Smooth muscle cell (in vitro differentiated cells): ENCODE results near the gene BCAS4. TPM values are rescaled to one million over a fixed set of nuclear protein-coding genes. Genes with fewer than 3 reads are reported as not detected.
"Not testable (repeated sequence)": the region's sequence is repeated elsewhere in the genome, so short reads cannot be mapped to it uniquely, and the experiment has no call there.

Experiments
- DNase-seq: peaks from one replicate; lab custom pipeline; 2025; ENCODE audit not compliant: unreplicated experiment; lab: John Stamatoyannopoulos, UW
- H2AFZ ChIP-seq: fragments of 200-600 bp; sonication (generic); 2 replicates; pipeline ENCODE4 v1.6.0; 2016; ENCODE audit warnings: antibody characterized with exemption, low read depth, mild to moderate bottlenecking
- H3F3A ChIP-seq: fragments of 200-600 bp; sonication (generic); 2 replicates; pipeline ENCODE4 v1.6.0; 2017; ENCODE audit warnings: antibody characterized with exemption, low read depth
- H3K27ac ChIP-seq: fragments of 200-600 bp; sonication (generic); 2 replicates; pipeline ENCODE4 v1.5.1; 2016; ENCODE audit warnings: low read depth, mild to moderate bottlenecking
- H3K27me3 ChIP-seq: fragments of 200-600 bp; sonication (generic); 2 replicates; pipeline ENCODE4 v1.6.1; 2016; ENCODE audit warnings: low read depth, mild to moderate bottlenecking
- H3K36me3 ChIP-seq: fragments of 200-600 bp; sonication (generic); 2 replicates; pipeline ENCODE4 v1.5.1; 2016; ENCODE audit warnings: low read depth
- H3K4me1 ChIP-seq: fragments of 200-600 bp; sonication (generic); 2 replicates; pipeline ENCODE4 v1.5.1; 2016; ENCODE audit warnings: low read depth
- H3K4me2 ChIP-seq: fragments of 200-600 bp; sonication (generic); 2 replicates; pipeline ENCODE4 v1.6.0; 2016; ENCODE audit warnings: mild to moderate bottlenecking
- H3K4me3 ChIP-seq: fragments of 200-600 bp; sonication (generic); 2 replicates; pipeline ENCODE4 v1.5.1; 2016; ENCODE audit warnings: mild to moderate bottlenecking
- H3K79me2 ChIP-seq: fragments of 200-600 bp; sonication (generic); 2 replicates; pipeline ENCODE4 v1.6.0; 2016; ENCODE audit warnings: low read depth, mild to moderate bottlenecking
- H3K9ac ChIP-seq: fragments of 200-600 bp; sonication (generic); 2 replicates; pipeline ENCODE4 v1.6.0; 2016; ENCODE audit warnings: low read depth
- H3K9me3 ChIP-seq: fragments of 200-600 bp; sonication (generic); replicated peaks from 2 replicates; pipeline ENCODE4 v1.5.1; 2016; ENCODE audit warnings: low read depth
- H4K20me1 ChIP-seq: fragments of 200-600 bp; sonication (generic); 2 replicates; pipeline ENCODE4 v1.6.0; 2016; ENCODE audit warnings: low read depth
- WGBS: methylation state at CpG from one replicate; pipeline ENCODE4 v1.1.7; 2016; ENCODE audit warnings: low lambda C conversion rate; 5-methylcytosine and 5-hydroxymethylcytosine counted together
- polyA plus RNA-seq: library from polyadenylated mRNA; unstranded; fragments of >200 nt; fragmentation: Nextera tagmentation; extraction: Ambion mirVana; gene quantifications from 2 replicates; pipeline ENCODE4 v1.2.1, GENCODE V29; 2016
- total RNA-seq: library from RNA; depleted of rRNA; stranded (reverse); fragments of >200 nt; gene quantifications from 2 replicates; pipeline ENCODE4 v1.2.3, GENCODE V29; 2014
- TF ChIP-seq, protein P1 (sequence below): fragments of 200-600 bp; sonication (generic); IDR thresholded peaks from 2 replicates; pipeline ENCODE4 v1.5.1; 2017; ENCODE audit warnings: borderline replicate concordance, mild to moderate bottlenecking, antibody characterized with exemption; ENCODE audit not compliant: insufficient read depth, poor library complexity, severe bottlenecking

The BCAS4 gene
- total and polyA plus RNA-seq, 2 experiments from 2014 or later, result 5.3 to 14.1 TPM

- Histone ChIP-seq H3K4me1 (no peaks in the 10 kb centered on the region), H3K4me3 (no peak overlapping the region), H3K9me3 (no peaks in the 10 kb centered on the region), H3K79me2 (no peaks in the 10 kb centered on the region), H3K27ac (no peak overlapping the region), H3K27me3 (no peaks in the 10 kb centered on the region), H2AFZ (no peak overlapping the region), H3F3A (no peaks in the 10 kb centered on the region), H4K20me1 (no peaks in the 10 kb centered on the region), H3K4me2 (no peak overlapping the region), H3K36me3 (no peaks in the 10 kb centered on the region), H3K9ac (no peak overlapping the region)
- WGBS, result 83% methylated on average over 2 of the region's 2 CpGs
- TF ChIP-seq, protein P1, sequence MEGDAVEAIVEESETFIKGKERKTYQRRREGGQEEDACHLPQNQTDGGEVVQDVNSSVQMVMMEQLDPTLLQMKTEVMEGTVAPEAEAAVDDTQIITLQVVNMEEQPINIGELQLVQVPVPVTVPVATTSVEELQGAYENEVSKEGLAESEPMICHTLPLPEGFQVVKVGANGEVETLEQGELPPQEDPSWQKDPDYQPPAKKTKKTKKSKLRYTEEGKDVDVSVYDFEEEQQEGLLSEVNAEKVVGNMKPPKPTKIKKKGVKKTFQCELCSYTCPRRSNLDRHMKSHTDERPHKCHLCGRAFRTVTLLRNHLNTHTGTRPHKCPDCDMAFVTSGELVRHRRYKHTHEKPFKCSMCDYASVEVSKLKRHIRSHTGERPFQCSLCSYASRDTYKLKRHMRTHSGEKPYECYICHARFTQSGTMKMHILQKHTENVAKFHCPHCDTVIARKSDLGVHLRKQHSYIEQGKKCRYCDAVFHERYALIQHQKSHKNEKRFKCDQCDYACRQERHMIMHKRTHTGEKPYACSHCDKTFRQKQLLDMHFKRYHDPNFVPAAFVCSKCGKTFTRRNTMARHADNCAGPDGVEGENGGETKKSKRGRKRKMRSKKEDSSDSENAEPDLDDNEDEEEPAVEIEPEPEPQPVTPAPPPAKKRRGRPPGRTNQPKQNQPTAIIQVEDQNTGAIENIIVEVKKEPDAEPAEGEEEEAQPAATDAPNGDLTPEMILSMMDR, result no peak
- DNase-seq, result no peak
Observed at GRCh38 chr20:50777373-50777772, 17.5 kb upstream of the BCAS4 start.

DNA sequence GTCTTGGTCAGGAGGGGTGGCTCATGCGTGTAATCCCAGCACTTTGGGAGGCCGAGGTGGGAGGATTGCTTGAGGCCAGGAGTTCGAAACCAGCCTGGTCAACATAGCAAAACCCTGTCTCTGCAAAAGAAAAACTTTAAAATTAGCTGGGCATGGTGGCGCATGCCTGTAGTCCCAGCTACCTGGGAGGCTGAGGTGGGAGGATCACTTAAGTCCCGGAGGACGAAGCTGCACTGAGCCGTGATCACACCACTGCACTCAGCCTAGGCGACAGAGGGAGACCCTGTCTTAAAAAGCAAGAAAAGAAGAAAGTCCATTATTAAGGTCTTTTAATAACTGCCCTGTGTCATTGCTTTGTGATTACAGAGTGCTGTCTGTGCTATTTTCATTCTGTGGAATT, 15.9 kb upstream of the BCAS4 start:
- H3K4me2 ChIP-seq, H3K79me2 ChIP-seq, H3K9me3 ChIP-seq, H3K4me1 ChIP-seq, H4K20me1 ChIP-seq, H2AFZ ChIP-seq, H3F3A ChIP-seq, DNase-seq, H3K27ac ChIP-seq, H3K27me3 ChIP-seq, H3K4me3 ChIP-seq, H3K9ac ChIP-seq, H3K36me3 ChIP-seq: not testable (repeated sequence)
- 96% methylated on average over 8 of the region's 8 CpGs for WGBS

DNA sequence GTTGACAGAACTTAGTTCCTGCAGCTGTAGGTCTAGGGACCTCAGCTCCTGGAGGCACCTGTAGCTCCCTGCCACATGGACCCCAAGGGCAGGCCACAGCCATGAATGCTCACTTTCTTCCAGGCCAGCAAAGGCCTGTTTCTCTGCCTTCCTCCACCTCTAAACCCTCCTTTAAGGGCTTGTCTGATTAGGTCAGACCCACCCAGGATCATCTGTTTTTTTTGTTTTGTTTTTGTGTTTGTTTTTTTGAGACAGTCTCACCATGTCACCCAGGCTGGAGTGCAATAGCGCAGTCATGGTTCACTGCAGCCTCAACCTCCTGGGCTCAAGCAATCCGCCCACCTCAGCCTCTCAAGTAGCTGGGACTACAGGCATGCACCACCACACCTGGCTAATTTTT, 11.5 kb upstream of the BCAS4 start:
- Histone ChIP-seq H4K20me1 (no peaks in the 10 kb centered on the region), H3K9me3 (no peaks in the 10 kb centered on the region), H3K27ac (no peak overlapping the region), H3K4me1 (no peaks in the 10 kb centered on the region), H3K27me3 (no peaks in the 10 kb centered on the region), H3K79me2 (no peaks in the 10 kb centered on the region), H2AFZ (no peak overlapping the region), H3K9ac (no peak overlapping the region), H3K4me2 (no peak overlapping the region), H3K36me3 (no peaks in the 10 kb centered on the region), H3F3A (no peaks in the 10 kb centered on the region), H3K4me3 (no peak overlapping the region)
- DNase-seq, result no peak
- TF ChIP-seq, protein P1, result no peak
- WGBS, result 96% methylated on average over 2 of the region's 2 CpGs

DNA sequence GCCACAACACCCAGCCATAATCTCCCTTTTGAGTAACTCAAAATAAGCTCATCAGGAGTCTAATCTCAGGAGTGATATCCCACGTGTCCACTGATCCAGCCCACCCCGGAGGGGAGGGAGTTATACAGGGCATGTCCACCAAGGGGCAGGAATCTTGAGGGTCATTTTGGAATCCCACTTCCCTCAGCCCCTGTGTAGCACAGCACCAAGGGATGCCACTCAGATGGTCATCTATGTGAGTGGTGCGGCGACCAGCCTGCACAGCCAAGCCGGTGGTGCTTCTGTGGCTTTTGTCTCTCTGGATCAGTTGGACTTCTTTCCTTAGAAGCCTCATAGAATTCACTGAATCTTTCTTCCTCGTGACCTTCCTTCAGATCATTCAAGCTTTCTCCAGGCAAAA, 11.0 kb upstream of the BCAS4 start:
- no peak overlapping the region for H3K4me2 ChIP-seq
- peaks cover 3% of the 10 kb centered on the region for H3F3A ChIP-seq
- no peaks in the 10 kb centered on the region for H3K4me1 ChIP-seq
- H3K9ac ChIP-seq, result no peak overlapping the region
- no peaks in the 10 kb centered on the region for H3K9me3 ChIP-seq
- 94% methylated on average over 6 of the region's 6 CpGs for WGBS
- H3K36me3 ChIP-seq, result no peaks in the 10 kb centered on the region
- H2AFZ ChIP-seq, result no peak overlapping the region
- TF ChIP-seq, protein P1, result no peak
- H3K27me3 ChIP-seq, result no peaks in the 10 kb centered on the region
- no peak for DNase-seq
- H3K79me2 ChIP-seq, result no peaks in the 10 kb centered on the region
- H3K4me3 ChIP-seq, result no peak overlapping the region
- no peak overlapping the region for H3K27ac ChIP-seq
- H4K20me1 ChIP-seq, result no peaks in the 10 kb centered on the region
